ENCODE results near the gene HHIPL1. TPM values are rescaled to one million over a fixed set of nuclear protein-coding genes. Genes with fewer than 3 reads are reported as not detected.

The HHIPL1 gene
- total RNA-seq, 1 donor from 2014 or later, result 0.86 TPM

DNA sequence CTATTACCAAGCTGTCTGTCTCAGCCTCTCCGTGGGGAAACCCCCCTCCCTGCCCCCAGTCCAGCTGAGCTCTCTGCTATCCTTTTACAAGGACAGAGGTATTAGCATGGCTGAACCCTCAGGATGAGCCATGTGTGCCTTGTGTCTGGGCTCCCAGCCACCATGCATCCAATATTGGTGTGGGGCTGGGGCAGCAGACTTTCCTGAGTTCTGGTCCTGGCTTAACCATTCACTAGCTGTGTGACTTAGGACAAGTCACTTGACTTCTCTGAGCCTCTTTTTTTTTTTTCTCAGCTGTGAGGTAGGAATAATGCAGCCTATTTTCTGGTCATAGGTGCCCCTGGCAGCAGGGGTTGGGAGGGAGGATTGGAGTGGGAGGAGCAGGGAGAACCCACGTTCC, 22.1 kb downstream of the HHIPL1 start:
- Histone ChIP-seq H3K9ac (ENCODE audit: low read length) (no peak overlapping the region), H3K27ac (ENCODE audit: low read depth, low read length) (no peak overlapping the region), H4K20me1 (ENCODE audit: insufficient read depth, low read length) (no peaks in the 10 kb centered on the region), H3K79me2 (ENCODE audit: insufficient read depth, low read length) (no peaks in the 10 kb centered on the region), H3K27me3 (ENCODE audit: insufficient read depth, low read length) (no peaks in the 10 kb centered on the region), H3K4me1 (ENCODE audit: insufficient read depth, low read length) (peaks cover 15% of the 10 kb centered on the region), H2AFZ (ENCODE audit: low read depth, low read length) (no peak overlapping the region), H3K4me2 (ENCODE audit: low read length) (no peak overlapping the region), H3K36me3 (ENCODE audit: insufficient read depth, low read length) (no peaks in the 10 kb centered on the region), H3K4me3 (ENCODE audit: insufficient read depth, low read depth, low read length) (no peak overlapping the region), H3K9me3 (ENCODE audit: insufficient read depth, low read depth, low read length) (no peaks in the 10 kb centered on the region)
- TF ChIP-seq, protein P1, sequence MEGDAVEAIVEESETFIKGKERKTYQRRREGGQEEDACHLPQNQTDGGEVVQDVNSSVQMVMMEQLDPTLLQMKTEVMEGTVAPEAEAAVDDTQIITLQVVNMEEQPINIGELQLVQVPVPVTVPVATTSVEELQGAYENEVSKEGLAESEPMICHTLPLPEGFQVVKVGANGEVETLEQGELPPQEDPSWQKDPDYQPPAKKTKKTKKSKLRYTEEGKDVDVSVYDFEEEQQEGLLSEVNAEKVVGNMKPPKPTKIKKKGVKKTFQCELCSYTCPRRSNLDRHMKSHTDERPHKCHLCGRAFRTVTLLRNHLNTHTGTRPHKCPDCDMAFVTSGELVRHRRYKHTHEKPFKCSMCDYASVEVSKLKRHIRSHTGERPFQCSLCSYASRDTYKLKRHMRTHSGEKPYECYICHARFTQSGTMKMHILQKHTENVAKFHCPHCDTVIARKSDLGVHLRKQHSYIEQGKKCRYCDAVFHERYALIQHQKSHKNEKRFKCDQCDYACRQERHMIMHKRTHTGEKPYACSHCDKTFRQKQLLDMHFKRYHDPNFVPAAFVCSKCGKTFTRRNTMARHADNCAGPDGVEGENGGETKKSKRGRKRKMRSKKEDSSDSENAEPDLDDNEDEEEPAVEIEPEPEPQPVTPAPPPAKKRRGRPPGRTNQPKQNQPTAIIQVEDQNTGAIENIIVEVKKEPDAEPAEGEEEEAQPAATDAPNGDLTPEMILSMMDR (IDR thresholded peaks at IDR 0.05; ENCODE audit: insufficient read depth, low read depth, low read length), result no peak
- no peak for TF ChIP-seq EZH2 (IDR thresholded peaks at IDR 0.05; ENCODE audit: insufficient read depth, low read length)
- DNase-seq (ENCODE audit: low read depth) (no peak), FAIRE-seq (no peak)
- Mint-ChIP-seq H3K27ac (ENCODE audit: unreplicated experiment) (no peak overlapping the region), H3K9me3 (ENCODE audit: unreplicated experiment) (no peaks in the 10 kb centered on the region), H3K4me1 (ENCODE audit: low read depth, unreplicated experiment) (peaks cover 13% of the 10 kb centered on the region), H3K4me3 (ENCODE audit: unreplicated experiment) (no peak overlapping the region), H3K36me3 (ENCODE audit: low read depth, unreplicated experiment) (peaks cover 5% of the 10 kb centered on the region), H3K27me3 (ENCODE audit: low read depth, unreplicated experiment) (peaks cover 36% of the 10 kb centered on the region)

DNA sequence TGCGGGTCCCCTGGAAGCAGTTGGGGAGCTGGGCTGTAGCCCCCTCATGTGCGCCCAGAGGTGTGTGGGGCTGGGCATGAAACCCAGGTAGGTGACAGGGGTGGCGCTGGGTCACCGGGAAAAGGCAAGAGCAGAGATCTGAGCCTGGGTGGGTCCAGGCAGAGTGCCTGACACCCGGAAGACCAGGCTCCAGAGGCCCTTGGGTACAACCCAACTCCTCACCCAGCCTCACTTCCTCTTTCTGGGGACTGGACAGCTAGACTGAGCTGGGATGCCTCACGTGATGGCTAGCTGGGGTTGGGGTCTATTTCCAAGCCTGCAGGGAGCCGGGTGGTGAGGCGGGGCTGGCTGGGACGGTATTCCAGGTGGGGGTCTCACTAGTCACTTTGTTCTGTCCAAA, 22.9 kb downstream of the HHIPL1 start:
- H3K4me3 ChIP-seq (ENCODE audit: insufficient read depth, low read depth, low read length), result no peak overlapping the region
- H4K20me1 ChIP-seq (ENCODE audit: insufficient read depth, low read length), result no peaks in the 10 kb centered on the region
- no peaks in the 10 kb centered on the region for H3K9me3 Mint-ChIP-seq (ENCODE audit: unreplicated experiment)
- no peaks in the 10 kb centered on the region for H3K36me3 ChIP-seq (ENCODE audit: insufficient read depth, low read length)
- no peak overlapping the region for H2AFZ ChIP-seq (ENCODE audit: low read depth, low read length)
- H3K27me3 ChIP-seq (ENCODE audit: insufficient read depth, low read length), result no peaks in the 10 kb centered on the region
- TF ChIP-seq, protein P1 (IDR thresholded peaks at IDR 0.05; ENCODE audit: insufficient read depth, low read depth, low read length), result no peak
- no peak overlapping the region for H3K27ac ChIP-seq (ENCODE audit: low read depth, low read length)
- no peak overlapping the region for H3K27ac Mint-ChIP-seq (ENCODE audit: unreplicated experiment)
- H3K79me2 ChIP-seq (ENCODE audit: insufficient read depth, low read length), result no peaks in the 10 kb centered on the region
- FAIRE-seq (no peak), DNase-seq (ENCODE audit: low read depth) (no peak)
- H3K4me1 Mint-ChIP-seq (ENCODE audit: low read depth, unreplicated experiment), result peaks cover 13% of the 10 kb centered on the region
- H3K9ac ChIP-seq (ENCODE audit: low read length), result no peak overlapping the region
- H3K9me3 ChIP-seq (ENCODE audit: insufficient read depth, low read depth, low read length), result no peaks in the 10 kb centered on the region
- H3K27me3 Mint-ChIP-seq (ENCODE audit: low read depth, unreplicated experiment), result peaks cover 37% of the 10 kb centered on the region
- no peak overlapping the region for H3K4me3 Mint-ChIP-seq (ENCODE audit: unreplicated experiment)
- peaks cover 22% of the 10 kb centered on the region for H3K4me1 ChIP-seq (ENCODE audit: insufficient read depth, low read length)
- H3K36me3 Mint-ChIP-seq (ENCODE audit: low read depth, unreplicated experiment), result peaks cover 5% of the 10 kb centered on the region
- H3K4me2 ChIP-seq (ENCODE audit: low read length), result no peak overlapping the region

DNA sequence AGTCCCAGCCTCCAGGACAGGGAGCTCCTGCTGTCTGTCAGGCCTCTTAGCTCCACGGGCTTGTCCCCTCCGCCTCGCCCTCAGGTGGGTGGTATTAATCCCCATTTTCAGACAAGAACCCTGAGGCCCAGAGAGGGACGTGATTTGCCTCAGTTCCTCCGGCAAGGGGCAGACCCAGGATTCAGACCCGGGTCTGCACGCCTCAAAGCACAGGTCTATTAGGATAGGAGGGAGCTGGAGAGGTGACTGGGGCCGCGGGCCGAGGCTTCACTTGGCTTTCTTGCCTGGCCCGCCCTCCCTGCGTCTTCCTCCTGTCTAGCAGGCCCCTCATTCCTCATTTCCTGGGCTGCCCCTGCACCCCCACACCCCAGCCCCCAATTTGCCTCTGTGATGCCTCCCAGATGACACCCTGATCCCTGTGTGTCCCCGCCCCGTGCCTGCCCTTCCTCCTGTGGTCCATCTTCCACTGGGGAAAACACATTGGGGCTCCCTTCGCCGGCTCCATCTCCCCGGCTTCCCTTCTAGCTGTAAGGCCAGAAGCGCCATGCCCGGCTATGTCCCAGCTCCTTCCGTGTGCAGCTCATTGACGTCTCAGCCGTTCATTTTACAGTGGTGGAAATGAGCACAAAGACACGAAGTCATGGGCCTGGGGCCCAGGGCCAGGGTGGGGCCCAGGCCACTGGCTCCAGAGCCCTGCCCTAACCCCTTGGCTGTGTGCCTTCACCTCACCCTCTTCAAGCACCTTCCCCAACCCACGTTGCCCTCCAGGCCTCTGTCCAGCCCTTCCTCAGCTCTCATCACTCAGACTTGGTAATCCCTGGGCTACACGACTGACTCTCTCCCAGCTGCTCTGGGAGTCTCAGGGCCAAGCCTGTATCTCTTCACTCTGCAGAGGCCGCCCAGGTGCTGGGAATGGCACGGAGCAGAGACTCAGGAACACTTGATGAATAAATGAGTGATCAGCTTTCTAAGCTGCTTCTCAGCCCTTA, 23.7 kb downstream of the HHIPL1 start:
- Histone ChIP-seq H4K20me1 (ENCODE audit: insufficient read depth, low read length) (no peaks in the 10 kb centered on the region), H3K9me3 (ENCODE audit: insufficient read depth, low read depth, low read length) (no peaks in the 10 kb centered on the region), H3K4me2 (ENCODE audit: low read length) (no peak overlapping the region), H3K4me1 (ENCODE audit: insufficient read depth, low read length) (peaks cover 22% of the 10 kb centered on the region), H3K9ac (ENCODE audit: low read length) (no peak overlapping the region), H3K36me3 (ENCODE audit: insufficient read depth, low read length) (no peaks in the 10 kb centered on the region), H3K27me3 (ENCODE audit: insufficient read depth, low read length) (no peaks in the 10 kb centered on the region), H3K4me3 (ENCODE audit: insufficient read depth, low read depth, low read length) (no peak overlapping the region), H3K79me2 (ENCODE audit: insufficient read depth, low read length) (no peaks in the 10 kb centered on the region), H2AFZ (ENCODE audit: low read depth, low read length) (no peak overlapping the region), H3K27ac (ENCODE audit: low read depth, low read length) (no peak overlapping the region)
- Mint-ChIP-seq H3K27me3 (ENCODE audit: low read depth, unreplicated experiment) (peaks cover 33% of the 10 kb centered on the region), H3K27ac (ENCODE audit: unreplicated experiment) (peak overlapping the region; percentile 69), H3K36me3 (ENCODE audit: low read depth, unreplicated experiment) (peaks cover 2% of the 10 kb centered on the region), H3K9me3 (ENCODE audit: unreplicated experiment) (no peaks in the 10 kb centered on the region), H3K4me3 (ENCODE audit: unreplicated experiment) (no peak overlapping the region), H3K4me1 (ENCODE audit: low read depth, unreplicated experiment) (peaks cover 11% of the 10 kb centered on the region)
- no peak for DNase-seq (ENCODE audit: low read depth)
- TF ChIP-seq, protein P1 (IDR thresholded peaks at IDR 0.05; ENCODE audit: insufficient read depth, low read depth, low read length), result no peak
- no peak for TF ChIP-seq EZH2 (IDR thresholded peaks at IDR 0.05; ENCODE audit: insufficient read depth, low read length)
- no peak for FAIRE-seq
